Measurements from ENCODE around the gene CCBE1. TPM values are rescaled to one million over a fixed set of nuclear protein-coding genes. Genes with fewer than 3 reads are reported as not detected.
"Not testable (repeated sequence)": the region's sequence is repeated elsewhere in the genome, so short reads cannot be mapped to it uniquely, and the experiment has no call there.

Gene CCBE1
- total RNA-seq, 1 experiment from 2014 or later, result not detected

GRCh38 chr18:59715966-59716369 is 18.7 kb upstream of the CCBE1 start:
- DNase-seq (ENCODE audit: low spot score), result no peak

- no peak for DNase-seq (ENCODE audit: low spot score)
Observed at GRCh38 chr18:59715445-59715844, 18.2 kb upstream of the CCBE1 start.

GRCh38 chr18:59714096-59714495 is 16.9 kb upstream of the CCBE1 start:
- not testable (repeated sequence) for DNase-seq (ENCODE audit: low spot score)

GRCh38 chr18:59712311-59712710 is 15.1 kb upstream of the CCBE1 start:
- no peak for DNase-seq (ENCODE audit: low spot score)

GRCh38 chr18:59708988-59709387 is 11.8 kb upstream of the CCBE1 start:
- no peak for DNase-seq (ENCODE audit: low spot score)

- no peak for DNase-seq (ENCODE audit: low spot score)
Observed at GRCh38 chr18:59707306-59707705, 10.1 kb upstream of the CCBE1 start.

- DNase-seq (ENCODE audit: low spot score), result no peak
Observed at GRCh38 chr18:59706499-59706898, 9.3 kb upstream of the CCBE1 start.

- no peak for DNase-seq (ENCODE audit: low spot score)
Observed at GRCh38 chr18:59705145-59705544, 7.9 kb upstream of the CCBE1 start.

GRCh38 chr18:59704146-59704545 is 6.9 kb upstream of the CCBE1 start:
- no peak for DNase-seq (ENCODE audit: low spot score)

GRCh38 chr18:59701272-59701671 is 4.0 kb upstream of the CCBE1 start:
- DNase-seq (ENCODE audit: low spot score), result no peak

- DNase-seq (ENCODE audit: low spot score), result no peak
Observed at GRCh38 chr18:59700535-59700967, 3.3 kb upstream of the CCBE1 start.

- DNase-seq (ENCODE audit: low spot score), result no peak
Observed at GRCh38 chr18:59699750-59700534, 2.7 kb upstream of the CCBE1 start.

- no peak for DNase-seq (ENCODE audit: low spot score)
Observed at GRCh38 chr18:59699061-59699460, 1.8 kb upstream of the CCBE1 start.

- DNase-seq (ENCODE audit: low spot score), result no peak
Observed at GRCh38 chr18:59696311-59697235, 650 bp downstream of the CCBE1 start.

GRCh38 chr18:59695551-59695950 is 1.7 kb downstream of the CCBE1 start:
- DNase-seq (ENCODE audit: low spot score), result no peak

- no peak for DNase-seq (ENCODE audit: low spot score)
Observed at GRCh38 chr18:59694824-59695223, 2.4 kb downstream of the CCBE1 start.

- DNase-seq (ENCODE audit: low spot score), result no peak
Observed at GRCh38 chr18:59691996-59692395, 5.2 kb downstream of the CCBE1 start.

GRCh38 chr18:59690996-59691395 is 6.2 kb downstream of the CCBE1 start:
- no peak for DNase-seq (ENCODE audit: low spot score)

- DNase-seq (ENCODE audit: low spot score), result no peak
Observed at GRCh38 chr18:59690186-59690982, 6.8 kb downstream of the CCBE1 start.

- no peak for DNase-seq (ENCODE audit: low spot score)
Observed at GRCh38 chr18:59689756-59690155, 7.5 kb downstream of the CCBE1 start.

GRCh38 chr18:59686260-59686659 is 11.0 kb downstream of the CCBE1 start:
- no peak for DNase-seq (ENCODE audit: low spot score)

- no peak for DNase-seq (ENCODE audit: low spot score)
Observed at GRCh38 chr18:59685501-59685900, 11.7 kb downstream of the CCBE1 start.

All from HT-29 (cell line).